ENCODE data around the gene ABHD17C.
A peak's percentile ranks its signal among the peaks of the same experiment; 100 is the strongest.

Gene ABHD17C

DNA sequence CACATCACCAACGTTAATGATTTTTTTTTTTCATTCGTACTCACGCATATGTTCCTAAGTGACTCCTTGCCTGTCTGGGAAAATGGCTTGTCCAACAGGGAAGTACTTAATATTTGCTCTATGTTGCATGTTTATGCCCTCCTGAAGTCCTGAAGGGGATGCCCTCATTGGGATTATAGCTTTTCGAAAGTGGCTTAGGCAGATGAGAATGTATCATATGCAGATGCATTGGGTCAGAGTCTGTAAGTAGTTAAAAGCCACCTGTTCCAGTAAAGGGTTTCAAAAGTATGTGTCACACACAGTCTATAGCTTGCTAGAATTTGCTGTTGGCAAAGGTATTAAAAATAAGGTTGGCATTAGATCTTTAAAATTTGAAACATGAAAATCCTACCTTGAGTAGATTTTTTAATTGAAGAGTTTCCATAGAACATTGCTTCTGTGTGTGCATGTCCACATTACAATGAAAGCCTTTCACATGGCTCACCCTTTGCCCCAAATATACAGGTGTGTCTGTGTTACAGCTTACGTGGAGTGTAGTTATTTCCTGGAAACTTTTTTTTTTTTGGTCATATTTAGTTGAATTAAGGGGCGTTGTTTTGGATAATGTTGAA lies 2.1 kb downstream of the ABHD17C start:
- DNase-seq (ENCODE audit: low read depth), result no peak
- peak overlapping the region; percentile 88 for H3K4me3 ChIP-seq (ENCODE audit: low read length)
- no peak for TF ChIP-seq CTCF (conservative IDR thresholded peaks at IDR 0.05; ENCODE audit: low read length)

GRCh38 chr15:80698676-80699075 lies 3.6 kb downstream of the ABHD17C start:
- TF ChIP-seq CTCF (conservative IDR thresholded peaks at IDR 0.05; ENCODE audit: low read length), result no peak
- H3K4me3 ChIP-seq (ENCODE audit: low read length), result no peak overlapping the region
- no peak for DNase-seq (ENCODE audit: low read depth)

DNA sequence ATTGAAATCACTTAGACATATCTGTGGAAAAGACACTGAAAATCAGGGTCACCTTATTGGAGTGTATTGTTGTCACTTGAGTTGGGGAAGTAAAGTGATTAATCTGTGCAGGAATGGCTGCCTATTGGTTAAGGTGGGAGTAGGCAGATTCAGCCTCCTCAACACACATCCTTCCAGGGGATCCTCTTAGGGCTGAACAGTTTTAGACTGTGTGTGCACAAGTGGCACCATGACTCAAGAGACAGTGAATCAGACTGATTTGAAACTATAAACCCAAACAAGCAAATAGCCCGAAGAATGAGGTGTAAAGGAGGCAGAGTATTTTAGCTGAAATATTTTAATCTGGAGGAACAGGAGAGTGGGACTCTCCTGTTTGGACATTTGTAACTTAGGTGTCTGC lies 4.9 kb downstream of the ABHD17C start:
- no peak for DNase-seq (ENCODE audit: low read depth)
- no peak for TF ChIP-seq CTCF (conservative IDR thresholded peaks at IDR 0.05; ENCODE audit: low read length)
- no peak overlapping the region for H3K4me3 ChIP-seq (ENCODE audit: low read length)

- TF ChIP-seq CTCF (conservative IDR thresholded peaks at IDR 0.05; ENCODE audit: low read length), result no peak
- no peak overlapping the region for H3K4me3 ChIP-seq (ENCODE audit: low read length)
- no peak for DNase-seq (ENCODE audit: low read depth)
Observed at GRCh38 chr15:80701676-80702311, 6.7 kb downstream of the ABHD17C start.

DNA sequence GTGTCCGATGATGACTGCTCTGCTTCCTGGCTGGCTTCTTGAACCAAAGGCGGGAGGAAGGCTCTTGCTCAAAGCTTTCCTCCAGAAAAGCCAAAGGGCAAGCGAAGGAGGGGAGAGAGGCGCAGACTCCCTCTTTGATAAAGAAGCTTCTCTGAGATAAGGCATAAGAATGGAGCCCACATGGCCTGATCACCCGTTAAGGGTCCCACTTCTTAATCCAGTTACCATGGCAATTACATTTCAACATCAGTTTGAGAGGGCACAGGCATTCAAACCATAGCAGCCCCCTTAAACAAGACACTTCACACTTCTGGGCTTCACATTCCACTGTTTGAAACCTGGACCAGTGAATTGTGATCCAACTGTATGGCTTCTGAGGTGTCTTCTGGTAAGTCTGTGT lies 8.0 kb downstream of the ABHD17C start:
- no peak for TF ChIP-seq CTCF (conservative IDR thresholded peaks at IDR 0.05; ENCODE audit: low read length)
- no peak for DNase-seq (ENCODE audit: low read depth)
- H3K4me3 ChIP-seq (ENCODE audit: low read length), result no peak overlapping the region

- no peak for DNase-seq (ENCODE audit: low read depth)
- TF ChIP-seq CTCF (conservative IDR thresholded peaks at IDR 0.05; ENCODE audit: low read length), result no peak
- H3K4me3 ChIP-seq (ENCODE audit: low read length), result no peak overlapping the region
Observed at GRCh38 chr15:80703965-80704364, 8.9 kb downstream of the ABHD17C start.

DNA sequence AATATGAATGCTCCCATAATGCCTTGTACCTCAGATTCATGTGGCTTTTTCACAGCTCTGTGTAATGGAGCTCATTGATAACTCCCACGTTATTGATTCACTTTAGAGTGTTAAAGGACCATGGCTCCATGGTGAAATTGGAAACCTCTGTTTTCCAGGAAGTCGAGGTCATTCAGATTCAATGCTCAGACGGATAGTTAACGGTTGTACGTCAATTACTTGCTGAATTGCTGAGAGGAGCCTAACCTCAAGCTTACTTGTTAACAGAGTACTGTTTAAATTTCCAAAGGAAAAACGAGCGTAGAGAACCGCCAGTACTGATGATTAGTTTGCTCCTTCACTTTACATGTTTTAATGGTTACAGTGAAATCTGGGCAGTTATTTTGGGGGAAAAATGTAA lies 11.1 kb downstream of the ABHD17C start:
- no peak for DNase-seq (ENCODE audit: low read depth)
- no peak overlapping the region for H3K4me3 ChIP-seq (ENCODE audit: low read length)
- no peak for TF ChIP-seq CTCF (conservative IDR thresholded peaks at IDR 0.05; ENCODE audit: low read length)

All from AG10803 (cell line).